Measurements from ENCODE around the gene SVIL. TPM values are rescaled to one million over a fixed set of nuclear protein-coding genes. Genes with fewer than 3 reads are reported as not detected.

Gene SVIL
- total RNA-seq, 2 experiments from 2014 or later: 9.4 to 12.0 TPM

GRCh38 chr10:29479981-29480954 lies 154.5 kb downstream of the SVIL start:
- H3K4me1 Mint-ChIP-seq (ENCODE audit: low read depth): peaks cover 17% of the 10 kb centered on the region
- H3K9me3 Mint-ChIP-seq: no peaks in the 10 kb centered on the region
- CTCF ChIA-PET: no interaction called here
- intact Hi-C loops (cut with micrococcal nuclease): no loop called here
- peaks cover 9% of the 10 kb centered on the region for H3K36me3 Mint-ChIP-seq
- no peak overlapping the region for H3K4me3 Mint-ChIP-seq
- no peak for DNase-seq
- H3K27me3 Mint-ChIP-seq: no peaks in the 10 kb centered on the region
- no peak overlapping the region for H3K27ac Mint-ChIP-seq
- POLR2A ChIA-PET: no interaction called here

GRCh38 chr10:29479081-29479925 lies 155.5 kb downstream of the SVIL start:
- Mint-ChIP-seq H3K36me3 (peaks cover 6% of the 10 kb centered on the region), H3K4me1 (ENCODE audit: low read depth) (peaks cover 16% of the 10 kb centered on the region), H3K27me3 (no peaks in the 10 kb centered on the region), H3K4me3 (no peak overlapping the region), H3K9me3 (no peaks in the 10 kb centered on the region), H3K27ac (no peak overlapping the region)
- DNase-seq: no peak
- intact Hi-C loops (cut with micrococcal nuclease): no loop called here
- POLR2A ChIA-PET: no interaction called here
- CTCF ChIA-PET: interaction anchor here (1.5 kb wide), 1 partner anchor 33 kb away, joined by 4 read pairs; no protein-coding TSS in a partner anchor

- no peak overlapping the region for H3K27ac Mint-ChIP-seq
- H3K36me3 Mint-ChIP-seq: peaks cover 23% of the 10 kb centered on the region
- no peaks in the 10 kb centered on the region for H3K9me3 Mint-ChIP-seq
- POLR2A ChIA-PET: no interaction called here
- no peaks in the 10 kb centered on the region for H3K27me3 Mint-ChIP-seq
- CTCF ChIA-PET: interaction anchor here (1.2 to 3.0 kb wide), 4 partner anchors 9 to 25 kb away, joined by 4 to 12 read pairs (median 5); no protein-coding TSS in a partner anchor
- intact Hi-C loops (cut with micrococcal nuclease): no loop called here
- H3K4me3 Mint-ChIP-seq: no peak overlapping the region
- no peaks in the 10 kb centered on the region for H3K4me1 Mint-ChIP-seq (ENCODE audit: low read depth)
- no peak for DNase-seq
Measured at GRCh38 chr10:29473406-29474100, 161.2 kb downstream of the SVIL start.

GRCh38 chr10:29473087-29473356 lies 161.7 kb downstream of the SVIL start:
- H3K27me3 Mint-ChIP-seq: no peaks in the 10 kb centered on the region
- H3K4me1 Mint-ChIP-seq (ENCODE audit: low read depth): no peaks in the 10 kb centered on the region
- ChIA-PET CTCF (interaction anchor here (1.3 to 3.0 kb wide), 2 partner anchors 23 to 24 kb away, joined by 5 to 12 read pairs; no protein-coding TSS in a partner anchor), POLR2A (no interaction called here)
- no peak for DNase-seq
- H3K4me3 Mint-ChIP-seq: no peak overlapping the region
- intact Hi-C loops (cut with micrococcal nuclease): no loop called here
- H3K27ac Mint-ChIP-seq: no peak overlapping the region
- H3K9me3 Mint-ChIP-seq: no peaks in the 10 kb centered on the region
- peaks cover 26% of the 10 kb centered on the region for H3K36me3 Mint-ChIP-seq

- no peak for DNase-seq
- ChIA-PET POLR2A (no interaction called here), CTCF (interaction anchor here (0.6 to 3.0 kb wide), 3 partner anchors 14 to 24 kb away, joined by 5 to 12 read pairs (median 5); no protein-coding TSS in a partner anchor)
- H3K4me3 Mint-ChIP-seq: no peak overlapping the region
- H3K27ac Mint-ChIP-seq: no peak overlapping the region
- intact Hi-C loops (cut with micrococcal nuclease): no loop called here
- peaks cover 29% of the 10 kb centered on the region for H3K36me3 Mint-ChIP-seq
- no peaks in the 10 kb centered on the region for H3K4me1 Mint-ChIP-seq (ENCODE audit: low read depth)
- no peaks in the 10 kb centered on the region for H3K9me3 Mint-ChIP-seq
- H3K27me3 Mint-ChIP-seq: no peaks in the 10 kb centered on the region
Measured at GRCh38 chr10:29472301-29473086, 162.3 kb downstream of the SVIL start.

GRCh38 chr10:29471544-29471859 lies 163.3 kb downstream of the SVIL start:
- no peaks in the 10 kb centered on the region for H3K9me3 Mint-ChIP-seq
- intact Hi-C loops (cut with micrococcal nuclease): no loop called here
- H3K27me3 Mint-ChIP-seq: no peaks in the 10 kb centered on the region
- no peak for DNase-seq
- H3K27ac Mint-ChIP-seq: peak overlapping the region; percentile 23
- H3K36me3 Mint-ChIP-seq: peaks cover 34% of the 10 kb centered on the region
- H3K4me1 Mint-ChIP-seq (ENCODE audit: low read depth): no peaks in the 10 kb centered on the region
- ChIA-PET CTCF (interaction anchor here (0.6 to 3.0 kb wide), 4 partner anchors 12 to 42 kb away, joined by 5 to 12 read pairs (median 6); no protein-coding TSS in a partner anchor), POLR2A (no interaction called here)
- no peak overlapping the region for H3K4me3 Mint-ChIP-seq

GRCh38 chr10:29470843-29471543 lies 163.8 kb downstream of the SVIL start:
- intact Hi-C loops (cut with micrococcal nuclease): no loop called here
- ChIA-PET POLR2A (no interaction called here), CTCF (interaction anchor here (0.8 to 3.0 kb wide), 4 partner anchors 12 to 42 kb away, joined by 3 to 12 read pairs (median 6); no protein-coding TSS in a partner anchor)
- no peaks in the 10 kb centered on the region for H3K9me3 Mint-ChIP-seq
- peaks cover 34% of the 10 kb centered on the region for H3K36me3 Mint-ChIP-seq
- H3K27me3 Mint-ChIP-seq: no peaks in the 10 kb centered on the region
- no peaks in the 10 kb centered on the region for H3K4me1 Mint-ChIP-seq (ENCODE audit: low read depth)
- no peak for DNase-seq
- H3K27ac Mint-ChIP-seq: no peak overlapping the region
- no peak overlapping the region for H3K4me3 Mint-ChIP-seq

GRCh38 chr10:29470355-29470705 lies 164.4 kb downstream of the SVIL start:
- ChIA-PET CTCF (interaction anchor here (0.8 to 3.0 kb wide), 4 partner anchors 13 to 43 kb away, joined by 3 to 12 read pairs (median 6); no protein-coding TSS in a partner anchor), POLR2A (no interaction called here)
- DNase-seq: no peak
- intact Hi-C loops (cut with micrococcal nuclease): no loop called here
- H3K27me3 Mint-ChIP-seq: no peaks in the 10 kb centered on the region
- H3K9me3 Mint-ChIP-seq: no peaks in the 10 kb centered on the region
- no peak overlapping the region for H3K4me3 Mint-ChIP-seq
- H3K36me3 Mint-ChIP-seq: peaks cover 37% of the 10 kb centered on the region
- H3K4me1 Mint-ChIP-seq (ENCODE audit: low read depth): no peaks in the 10 kb centered on the region
- no peak overlapping the region for H3K27ac Mint-ChIP-seq

- Mint-ChIP-seq H3K9me3 (no peaks in the 10 kb centered on the region), H3K36me3 (peaks cover 40% of the 10 kb centered on the region), H3K4me3 (no peak overlapping the region), H3K27me3 (no peaks in the 10 kb centered on the region), H3K27ac (no peak overlapping the region), H3K4me1 (ENCODE audit: low read depth) (no peaks in the 10 kb centered on the region)
- POLR2A ChIA-PET: no interaction called here
- intact Hi-C loops (cut with micrococcal nuclease): no loop called here
- DNase-seq: no peak
- CTCF ChIA-PET: interaction anchor here (1.0 to 1.8 kb wide), 2 partner anchors 24 to 43 kb away, joined by 3 to 5 read pairs; no protein-coding TSS in a partner anchor
Measured at GRCh38 chr10:29469481-29470354, 165.1 kb downstream of the SVIL start.

GRCh38 chr10:29465384-29465783 lies 169.4 kb downstream of the SVIL start:
- intact Hi-C loops (cut with micrococcal nuclease): no loop called here
- ChIA-PET CTCF (interaction anchor here (0.9 to 1.7 kb wide), 2 partner anchors 31 to 79 kb away, joined by 3 to 6 read pairs; no protein-coding TSS in a partner anchor), POLR2A (no interaction called here)
- peaks cover 54% of the 10 kb centered on the region for H3K36me3 Mint-ChIP-seq
- H3K9me3 Mint-ChIP-seq: peaks cover 10% of the 10 kb centered on the region
- DNase-seq: no peak
- H3K4me3 Mint-ChIP-seq: no peak overlapping the region
- H3K27me3 Mint-ChIP-seq: no peaks in the 10 kb centered on the region
- no peaks in the 10 kb centered on the region for H3K4me1 Mint-ChIP-seq (ENCODE audit: low read depth)
- no peak overlapping the region for H3K27ac Mint-ChIP-seq
